Right atrium auricular region (tissue), 2 donors: Measurements from ENCODE around the gene LPAR4. TPM values are rescaled to one million over a fixed set of nuclear protein-coding genes. Genes with fewer than 3 reads are reported as not detected.

Experiments
- DNase-seq: peaks from one replicate; pipeline ENCODE4 v3.0.0-alpha.2; 2019; ENCODE audit warnings: low spot score
- H3K27ac ChIP-seq, 2 donors: fragments of 200-600 bp; sonication (generic); 1 replicate in 1 of 2; 2 replicates in 1 of 2; pipeline ENCODE4 v1.5.1; 2016 to 2019
- H3K27me3 ChIP-seq, 2 donors: fragments of 200-600 bp; sonication (generic); one replicate each; pipeline versions ENCODE4 v1.5.1 to v1.6.0; 2017 to 2019
- H3K36me3 ChIP-seq: fragments of 200-600 bp; sonication (generic); one replicate; pipeline ENCODE4 v1.5.1; 2016
- H3K4me1 ChIP-seq, 2 donors: fragments of 200-600 bp; sonication (generic); one replicate each; pipeline versions ENCODE4 v1.5.1 to v1.6.0; 2017 to 2019
- H3K4me3 ChIP-seq, 2 donors: fragments of 200-600 bp; sonication (generic); 1 replicate in 1 of 2; 2 replicates in 1 of 2; pipeline ENCODE4 v1.5.1; 2017 to 2019; ENCODE audit warnings: mild to moderate bottlenecking in 1 of 2, moderate library complexity in 1 of 2
- H3K9me3 ChIP-seq, 2 donors: fragments of 200-600 bp; sonication (generic); one replicate each; pipeline ENCODE4 v1.5.1; 2019
- total RNA-seq, 2 donors: library from RNA; depleted of rRNA; stranded (reverse); fragments of >200 nt; gene quantifications; one replicate each; pipeline ENCODE4 v1.1.0, GENCODE V29; 2016
- TF ChIP-seq, protein P1 (sequence below), 2 donors: fragments of 200-600 bp; sonication (generic); IDR thresholded peaks; one replicate each; pipeline ENCODE4 v1.5.1; 2019; ENCODE audit warnings: antibody characterized with exemption in 2 of 2

LPAR4 gene
- total RNA-seq, 2 donors from 2014 or later, result 0.15 to 0.39 TPM

- no peak for DNase-seq
- Histone ChIP-seq H3K4me3 (no peak overlapping the region), H3K36me3 (no peaks in the 10 kb centered on the region), H3K27me3 (no peaks in the 10 kb centered on the region), H3K4me1 (no peaks in the 10 kb centered on the region), H3K9me3 (no peaks in the 10 kb centered on the region), H3K27ac (no peak overlapping the region)
- TF ChIP-seq, protein P1, sequence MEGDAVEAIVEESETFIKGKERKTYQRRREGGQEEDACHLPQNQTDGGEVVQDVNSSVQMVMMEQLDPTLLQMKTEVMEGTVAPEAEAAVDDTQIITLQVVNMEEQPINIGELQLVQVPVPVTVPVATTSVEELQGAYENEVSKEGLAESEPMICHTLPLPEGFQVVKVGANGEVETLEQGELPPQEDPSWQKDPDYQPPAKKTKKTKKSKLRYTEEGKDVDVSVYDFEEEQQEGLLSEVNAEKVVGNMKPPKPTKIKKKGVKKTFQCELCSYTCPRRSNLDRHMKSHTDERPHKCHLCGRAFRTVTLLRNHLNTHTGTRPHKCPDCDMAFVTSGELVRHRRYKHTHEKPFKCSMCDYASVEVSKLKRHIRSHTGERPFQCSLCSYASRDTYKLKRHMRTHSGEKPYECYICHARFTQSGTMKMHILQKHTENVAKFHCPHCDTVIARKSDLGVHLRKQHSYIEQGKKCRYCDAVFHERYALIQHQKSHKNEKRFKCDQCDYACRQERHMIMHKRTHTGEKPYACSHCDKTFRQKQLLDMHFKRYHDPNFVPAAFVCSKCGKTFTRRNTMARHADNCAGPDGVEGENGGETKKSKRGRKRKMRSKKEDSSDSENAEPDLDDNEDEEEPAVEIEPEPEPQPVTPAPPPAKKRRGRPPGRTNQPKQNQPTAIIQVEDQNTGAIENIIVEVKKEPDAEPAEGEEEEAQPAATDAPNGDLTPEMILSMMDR (IDR thresholded peaks at IDR 0.05), result no peak
These were observed 35.2 kb upstream of the LPAR4 start for GRCh38 chrX:78712336-78712735.

DNA sequence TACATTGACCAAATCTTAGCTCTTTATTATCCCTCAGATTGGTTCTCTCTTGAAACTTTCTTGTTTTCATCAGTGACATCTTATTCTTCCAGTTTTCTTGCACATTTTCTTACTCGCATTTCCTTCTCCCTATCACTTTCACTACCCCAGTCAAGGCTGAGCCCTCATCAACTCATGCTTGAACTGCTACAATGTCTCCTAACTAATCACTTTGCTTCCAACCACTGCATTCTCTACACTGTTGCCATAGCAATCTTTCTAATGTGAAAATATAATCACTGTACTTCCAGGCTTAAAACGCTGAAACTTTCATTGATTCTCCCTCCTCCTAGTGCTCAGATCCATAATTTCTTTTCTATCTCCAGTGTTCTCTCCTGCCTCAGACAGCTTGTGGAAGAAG, 22.2 kb upstream of the LPAR4 start:
- H3K9me3 ChIP-seq, result peaks cover 0 to 4% of the 10 kb centered on the region in 2 donors
- no peak overlapping the region for H3K4me3 ChIP-seq
- no peaks in the 10 kb centered on the region for H3K27me3 ChIP-seq
- DNase-seq, result no peak
- H3K4me1 ChIP-seq, result no peaks in the 10 kb centered on the region
- TF ChIP-seq, protein P1 (IDR thresholded peaks at IDR 0.05), result no peak
- H3K27ac ChIP-seq, result no peak overlapping the region
- H3K36me3 ChIP-seq, result no peaks in the 10 kb centered on the region

DNA sequence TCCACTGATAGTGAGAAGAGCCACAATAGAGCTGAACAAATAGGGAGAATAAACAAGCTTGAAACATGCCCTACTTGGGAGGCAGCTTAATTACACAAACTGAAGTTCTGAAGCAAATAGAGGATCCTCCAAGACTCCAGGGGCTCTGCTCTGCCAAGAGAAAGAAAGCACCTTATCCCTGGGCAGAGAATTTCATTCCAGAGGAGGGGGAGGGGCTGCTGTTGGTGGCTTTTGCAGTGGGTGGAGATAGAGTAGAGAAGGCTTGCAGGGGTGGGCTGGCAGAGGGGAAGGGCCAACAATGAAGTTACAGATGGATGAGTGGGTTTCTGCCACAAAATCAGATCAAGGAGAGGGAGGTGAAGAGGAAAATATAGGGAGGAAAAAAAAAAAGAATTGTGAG, 1.0 kb upstream of the LPAR4 start:
- Histone ChIP-seq H3K36me3 (no peaks in the 10 kb centered on the region), H3K27me3 (no peaks in the 10 kb centered on the region), H3K4me1 (no peaks in the 10 kb centered on the region), H3K9me3 (no peaks in the 10 kb centered on the region), H3K27ac (no peak overlapping the region), H3K4me3 (no peak overlapping the region)
- DNase-seq, result no peak
- TF ChIP-seq, protein P1 (IDR thresholded peaks at IDR 0.05), result no peak

GRCh38 chrX:78747971-78748370, 451 bp downstream of the LPAR4 start:
- Histone ChIP-seq H3K4me1 (no peaks in the 10 kb centered on the region), H3K9me3 (no peaks in the 10 kb centered on the region), H3K36me3 (no peaks in the 10 kb centered on the region), H3K4me3 (peak overlapping the region in 1 of 2 donors; percentile 24), H3K27me3 (no peaks in the 10 kb centered on the region), H3K27ac (no peak overlapping the region)
- no peak for DNase-seq
- TF ChIP-seq, protein P1 (IDR thresholded peaks at IDR 0.05), result no peak

- no peak for DNase-seq
- H3K36me3 ChIP-seq, result no peaks in the 10 kb centered on the region
- no peak overlapping the region for H3K4me3 ChIP-seq
These were observed 1.3 kb downstream of the LPAR4 start for GRCh38 chrX:78748846-78749245.

DNA sequence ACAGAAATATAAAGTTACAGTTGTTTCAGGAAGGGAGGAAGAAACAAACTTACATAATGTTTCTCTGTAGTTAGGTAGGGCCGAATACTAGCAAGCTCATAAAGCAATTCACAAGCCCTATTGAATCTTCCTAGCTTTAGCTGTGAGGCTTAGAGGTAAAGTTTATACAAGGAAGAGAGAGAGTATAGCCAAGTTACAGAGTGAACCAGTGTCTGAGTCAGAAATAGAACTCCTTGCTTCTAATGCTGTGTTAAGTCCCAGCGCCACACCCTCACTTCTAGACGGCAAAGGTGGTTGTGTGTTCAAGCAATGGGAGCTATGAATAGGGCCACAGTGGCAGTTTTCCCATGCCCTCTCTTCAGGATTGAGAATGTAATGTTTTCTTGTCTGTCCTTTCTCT, 6.1 kb downstream of the LPAR4 start:
- Histone ChIP-seq H3K4me3 (no peak overlapping the region), H3K27me3 (no peaks in the 10 kb centered on the region), H3K9me3 (no peaks in the 10 kb centered on the region), H3K27ac (no peak overlapping the region), H3K4me1 (no peaks in the 10 kb centered on the region), H3K36me3 (no peaks in the 10 kb centered on the region)
- no peak for DNase-seq
- TF ChIP-seq, protein P1 (IDR thresholded peaks at IDR 0.05), result no peak

More at GRCh38 chrX:78748846-78749245, 1.3 kb downstream of the LPAR4 start:
- no peaks in the 10 kb centered on the region for H3K9me3 ChIP-seq
- TF ChIP-seq, protein P1 (IDR thresholded peaks at IDR 0.05), result no peak
- no peaks in the 10 kb centered on the region for H3K27me3 ChIP-seq
- H3K4me1 ChIP-seq, result no peaks in the 10 kb centered on the region
- H3K27ac ChIP-seq, result no peak overlapping the region
